Inflammatory macrophage (primary cell): ENCODE data around the gene PLAC8.
"Not testable (repeated sequence)": the region's sequence is repeated elsewhere in the genome, so short reads cannot be mapped to it uniquely, and the experiment has no call there.

Experiments
- DNase-seq, 2 donors: peaks; one replicate each; pipeline ENCODE4 v3.0.0-alpha.2; 2020 to 2022
- total RNA-seq, 18 experiments: gene quantifications; one replicate each; lab custom pipeline; 2026; ENCODE audit warnings: mixed read lengths in 6 of 18, inconsistent platforms in 2 of 18; lab: John Stamatoyannopoulos, UW

The PLAC8 gene
- 0.60 to 276 (median 5.2) reads per million in 18 experiments for total RNA-seq

GRCh38 chr4:83114576-83114975, at the start of gene PLAC8:
Gene PLAC8, minus strand, starts transcription at chr4:83114729. Its CDS starts 6,808 bp downstream, at chr4:83107921.
- DNase-seq = peak in 1 of 2 donors; percentile 55

- DNase-seq = peak in 1 of 2 donors; percentile 33
Measured at GRCh38 chr4:83153417-83153816, 38.9 kb upstream of the PLAC8 start.

GRCh38 chr4:83152746-83153145, 38.2 kb upstream of the PLAC8 start:
- no peak for DNase-seq

GRCh38 chr4:83151651-83152050, 37.1 kb upstream of the PLAC8 start:
- no peak for DNase-seq

- no peak for DNase-seq
Measured at GRCh38 chr4:83150653-83151330, 36.3 kb upstream of the PLAC8 start.

- peak; percentile 56 to 73 for DNase-seq
Measured at GRCh38 chr4:83149865-83150652, 35.5 kb upstream of the PLAC8 start.

GRCh38 chr4:83146841-83147240, 32.3 kb upstream of the PLAC8 start:
- DNase-seq = no peak

GRCh38 chr4:83145776-83146175, 31.2 kb upstream of the PLAC8 start:
- DNase-seq = not testable (repeated sequence)

- peak in 1 of 2 donors; percentile 26 for DNase-seq
Measured at GRCh38 chr4:83139514-83140156, 25.1 kb upstream of the PLAC8 start.

GRCh38 chr4:83138946-83139345, 24.4 kb upstream of the PLAC8 start:
- DNase-seq = peak in 1 of 2 donors; percentile 22

GRCh38 chr4:83132065-83132464, 17.5 kb upstream of the PLAC8 start:
- DNase-seq = no peak

GRCh38 chr4:83129264-83129663, 14.7 kb upstream of the PLAC8 start:
- DNase-seq = no peak

GRCh38 chr4:83128240-83128929, 13.9 kb upstream of the PLAC8 start:
- DNase-seq = peak; percentile 59 to 87

- DNase-seq = peak; percentile 57 to 63
Measured at GRCh38 chr4:83125738-83126141, 11.2 kb upstream of the PLAC8 start.

GRCh38 chr4:83124111-83124780, 9.7 kb upstream of the PLAC8 start:
- peak; percentile 74 to 90 for DNase-seq

- no peak for DNase-seq
Measured at GRCh38 chr4:83121246-83121645, 6.7 kb upstream of the PLAC8 start.

- DNase-seq = no peak
Measured at GRCh38 chr4:83118869-83119268, 4.3 kb upstream of the PLAC8 start.

- peak in 1 of 2 donors; percentile 17 for DNase-seq
Measured at GRCh38 chr4:83115656-83116285, 1.2 kb upstream of the PLAC8 start.

- no peak for DNase-seq
Measured at GRCh38 chr4:83115000-83115399, 471 bp upstream of the PLAC8 start.

GRCh38 chr4:83113429-83113786, 1.1 kb downstream of the PLAC8 start:
- no peak for DNase-seq

GRCh38 chr4:83112678-83113428, 1.7 kb downstream of the PLAC8 start:
- no peak for DNase-seq
